HepG2 (cell line): ENCODE measurements around the gene IDH3G. TPM values are rescaled to one million over a fixed set of nuclear protein-coding genes. Genes with fewer than 3 reads are reported as not detected.

Experiments
- CBX2 ChIP-seq, 2 experiments: fragments of 200-600 bp in 1 of 2; sonication (generic); formaldehyde crosslinking in 1 of 2; IDR thresholded peaks; 2 replicates each; pipeline versions ENCODE4 v1.7.0 to v1.8.1; 2018 to 2022; ENCODE audit warnings: low read depth in 2 of 2, low read length in 1 of 2, mild to moderate bottlenecking in 1 of 2, missing genetic modification reagents in 1 of 2
- HMGXB3 ChIP-seq: sonication (generic); formaldehyde crosslinking; IDR thresholded peaks from 2 replicates; pipeline ENCODE4 v1.4.0; 2020; ENCODE audit warnings: missing genetic modification reagents, borderline replicate concordance
- HOXA7 ChIP-seq: sonication (generic); formaldehyde crosslinking; IDR thresholded peaks from 2 replicates; pipeline ENCODE4 v1.8.1; 2022; ENCODE audit warnings: mild to moderate bottlenecking, missing genetic modification reagents, moderate library complexity
- ISX ChIP-seq: sonication (generic); formaldehyde crosslinking; conservative IDR thresholded peaks from 2 replicates; pipeline ENCODE4 v1.5.0; 2020; ENCODE audit warnings: missing genetic modification reagents
- PRDM4 ChIP-seq: sonication (generic); formaldehyde crosslinking; IDR thresholded peaks from 2 replicates; pipeline ENCODE4 v1.9.0; 2021; ENCODE audit warnings: missing genetic modification reagents, borderline replicate concordance
- RXRA ChIP-seq: sonication (generic); formaldehyde crosslinking; IDR thresholded peaks from 2 replicates; pipeline ENCODE4 v1.5.1; 2020; ENCODE audit warnings: missing genetic modification reagents
- ZMYM3 ChIP-seq: sonication (generic); formaldehyde crosslinking; IDR thresholded peaks from 2 replicates; pipeline ENCODE4 v1.5.1; 2020; ENCODE audit warnings: mild to moderate bottlenecking, missing genetic modification reagents
- ZNF17 ChIP-seq: sonication (generic); formaldehyde crosslinking; IDR thresholded peaks from 2 replicates; pipeline ENCODE4 v1.5.0; 2020; ENCODE audit warnings: mild to moderate bottlenecking, missing genetic modification reagents
- ZNF276 ChIP-seq: sonication (generic); formaldehyde crosslinking; IDR thresholded peaks from 2 replicates; pipeline ENCODE4 v1.4.0; 2020; ENCODE audit warnings: mild to moderate bottlenecking, low read depth, missing genetic modification reagents
- ZNF337 ChIP-seq: sonication (generic); formaldehyde crosslinking; IDR thresholded peaks from 2 replicates; pipeline ENCODE4 v1.5.1; 2020; ENCODE audit warnings: missing genetic modification reagents, low read depth, mild to moderate bottlenecking, borderline replicate concordance
- ZNF432 ChIP-seq: sonication (generic); formaldehyde crosslinking; IDR thresholded peaks from 2 replicates; pipeline ENCODE4 v1.5.0; 2020; ENCODE audit warnings: missing genetic modification reagents, mild to moderate bottlenecking, borderline replicate concordance
- ZNF597 ChIP-seq: sonication (generic); formaldehyde crosslinking; IDR thresholded peaks from 2 replicates; pipeline ENCODE4 v1.5.0; 2020; ENCODE audit warnings: missing genetic modification reagents
- polyA plus RNA-seq, 8 experiments: library from polyadenylated mRNA; depleted of rRNA in 3 of 8; stranded (reverse) in 7 of 8; unstranded in 1 of 8; fragments of >200 nt; fragmentation: Illumina TruSeq in 4 of 8; extraction: Trizol in 4 of 8; gene quantifications; 2 replicates each; pipeline versions ENCODE4 v1.2.1 to v1.2.3, GENCODE V29; 2011 to 2016; ENCODE audit warnings: low read depth in 4 of 8, missing spikeins in 1 of 8, mixed read lengths in 1 of 8; ENCODE audit not compliant: insufficient read depth in 1 of 8
- total RNA-seq, 5 experiments: library from RNA; depleted of rRNA; stranded (reverse); fragments of >200 nt; fragmentation: Illumina TruSeq; extraction: Trizol; gene quantifications; 2 replicates each; pipeline ENCODE4 v1.2.3, GENCODE V29; 2016; ENCODE audit warnings: low read depth in 1 of 5
- TF ChIP-seq, protein P1 (sequence below): sonication (generic); formaldehyde crosslinking; conservative IDR thresholded peaks from 2 replicates; pipeline ENCODE4 v1.4.0; 2020; ENCODE audit warnings: missing genetic modification reagents
- TF ChIP-seq, protein P2 (sequence below): sonication (generic); formaldehyde crosslinking; IDR thresholded peaks from 2 replicates; pipeline ENCODE4 v1.5.1; 2020; ENCODE audit warnings: missing genetic modification reagents, mild to moderate bottlenecking, borderline replicate concordance

Gene IDH3G
- total and polyA plus RNA-seq, 2 of the 13 experiments (the other 11 are each of a cell fraction or from before 2014, with no cell fraction given): 18.7 to 35.5 TPM

- TF ChIP-seq PRDM4 (no peak), HOXA7 (CRISPR knock-in tag) (no peak), ZNF337 (CRISPR knock-in tag) (peak; percentile 64; the same call in 1 of the 2 replicates), ZNF17 (CRISPR knock-in tag) (no peak), ZNF597 (CRISPR knock-in tag) (no peak), ZNF432 (CRISPR knock-in tag) (no peak), ZMYM3 (CRISPR knock-in tag) (no peak), ZNF276 (CRISPR knock-in tag) (no peak), RXRA (peak; percentile 60; the same call in 1 of the 2 replicates), CBX2 (IDR thresholded peaks at IDR 0.05; ENCODE audit: low read depth, low read length) (no peak), CBX2 (CRISPR knock-in tag; IDR thresholded peaks at IDR 0.05; ENCODE audit: low read depth) (no peak), ISX (CRISPR knock-in tag) (no peak), HMGXB3 (CRISPR knock-in tag) (no peak)
- TF ChIP-seq, protein P1, sequence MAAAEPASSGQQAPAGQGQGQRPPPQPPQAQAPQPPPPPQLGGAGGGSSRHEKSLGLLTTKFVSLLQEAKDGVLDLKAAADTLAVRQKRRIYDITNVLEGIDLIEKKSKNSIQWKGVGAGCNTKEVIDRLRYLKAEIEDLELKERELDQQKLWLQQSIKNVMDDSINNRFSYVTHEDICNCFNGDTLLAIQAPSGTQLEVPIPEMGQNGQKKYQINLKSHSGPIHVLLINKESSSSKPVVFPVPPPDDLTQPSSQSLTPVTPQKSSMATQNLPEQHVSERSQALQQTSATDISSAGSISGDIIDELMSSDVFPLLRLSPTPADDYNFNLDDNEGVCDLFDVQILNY (CRISPR knock-in tag): no peak
- TF ChIP-seq, protein P2, sequence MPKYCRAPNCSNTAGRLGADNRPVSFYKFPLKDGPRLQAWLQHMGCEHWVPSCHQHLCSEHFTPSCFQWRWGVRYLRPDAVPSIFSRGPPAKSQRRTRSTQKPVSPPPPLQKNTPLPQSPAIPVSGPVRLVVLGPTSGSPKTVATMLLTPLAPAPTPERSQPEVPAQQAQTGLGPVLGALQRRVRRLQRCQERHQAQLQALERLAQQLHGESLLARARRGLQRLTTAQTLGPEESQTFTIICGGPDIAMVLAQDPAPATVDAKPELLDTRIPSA (CRISPR knock-in tag): no peak
Measured at GRCh38 chrX:153794018-153794896, at the start of gene IDH3G, which contains the start of gene SSR4 (continued).
